ENCODE data around the gene KLF8.

The KLF8 gene

GRCh38 chrX:56233100-56233499 lies 944 bp downstream of the KLF8 start:
- TF ChIP-seq SPI1 (IDR thresholded peaks at IDR 0.05; ENCODE audit: borderline replicate concordance, low read depth) (no peak), CTCF (IDR thresholded peaks at IDR 0.05; ENCODE audit: insufficient read depth, low read length) (no peak), POLR2AphosphoS5 (IDR thresholded peaks at IDR 0.05; ENCODE audit: low read depth) (no peak), GABPA (IDR thresholded peaks at IDR 0.05; ENCODE audit: low read depth) (no peak)
- TF ChIP-seq, protein P1, sequence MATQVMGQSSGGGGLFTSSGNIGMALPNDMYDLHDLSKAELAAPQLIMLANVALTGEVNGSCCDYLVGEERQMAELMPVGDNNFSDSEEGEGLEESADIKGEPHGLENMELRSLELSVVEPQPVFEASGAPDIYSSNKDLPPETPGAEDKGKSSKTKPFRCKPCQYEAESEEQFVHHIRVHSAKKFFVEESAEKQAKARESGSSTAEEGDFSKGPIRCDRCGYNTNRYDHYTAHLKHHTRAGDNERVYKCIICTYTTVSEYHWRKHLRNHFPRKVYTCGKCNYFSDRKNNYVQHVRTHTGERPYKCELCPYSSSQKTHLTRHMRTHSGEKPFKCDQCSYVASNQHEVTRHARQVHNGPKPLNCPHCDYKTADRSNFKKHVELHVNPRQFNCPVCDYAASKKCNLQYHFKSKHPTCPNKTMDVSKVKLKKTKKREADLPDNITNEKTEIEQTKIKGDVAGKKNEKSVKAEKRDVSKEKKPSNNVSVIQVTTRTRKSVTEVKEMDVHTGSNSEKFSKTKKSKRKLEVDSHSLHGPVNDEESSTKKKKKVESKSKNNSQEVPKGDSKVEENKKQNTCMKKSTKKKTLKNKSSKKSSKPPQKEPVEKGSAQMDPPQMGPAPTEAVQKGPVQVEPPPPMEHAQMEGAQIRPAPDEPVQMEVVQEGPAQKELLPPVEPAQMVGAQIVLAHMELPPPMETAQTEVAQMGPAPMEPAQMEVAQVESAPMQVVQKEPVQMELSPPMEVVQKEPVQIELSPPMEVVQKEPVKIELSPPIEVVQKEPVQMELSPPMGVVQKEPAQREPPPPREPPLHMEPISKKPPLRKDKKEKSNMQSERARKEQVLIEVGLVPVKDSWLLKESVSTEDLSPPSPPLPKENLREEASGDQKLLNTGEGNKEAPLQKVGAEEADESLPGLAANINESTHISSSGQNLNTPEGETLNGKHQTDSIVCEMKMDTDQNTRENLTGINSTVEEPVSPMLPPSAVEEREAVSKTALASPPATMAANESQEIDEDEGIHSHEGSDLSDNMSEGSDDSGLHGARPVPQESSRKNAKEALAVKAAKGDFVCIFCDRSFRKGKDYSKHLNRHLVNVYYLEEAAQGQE (IDR thresholded peaks at IDR 0.05; ENCODE audit: insufficient replicate concordance, low read depth), result no peak
- Histone ChIP-seq H3K4me3 (replicated peaks; ENCODE audit: insufficient read depth, low read length) (no peak overlapping the region), H3K27ac (replicated peaks) (no peak overlapping the region), H3K27me3 (ENCODE audit: insufficient read depth, poor library complexity, severe bottlenecking) (peaks cover 2% of the 10 kb centered on the region)
- DNase-seq (ENCODE audit: low read depth in 1 of 2, low spot score in 1 of 2), result no peak

GRCh38 chrX:56233682-56234081 lies 1.5 kb downstream of the KLF8 start:
- H3K4me3 ChIP-seq (replicated peaks; ENCODE audit: insufficient read depth, low read length), result no peak overlapping the region
- peaks cover 2% of the 10 kb centered on the region for H3K27me3 ChIP-seq (ENCODE audit: insufficient read depth, poor library complexity, severe bottlenecking)
- DNase-seq (ENCODE audit: low read depth in 1 of 2, low spot score in 1 of 2), result no peak
- TF ChIP-seq POLR2AphosphoS5 (IDR thresholded peaks at IDR 0.05; ENCODE audit: low read depth) (no peak), CTCF (IDR thresholded peaks at IDR 0.05; ENCODE audit: insufficient read depth, low read length) (no peak), GABPA (IDR thresholded peaks at IDR 0.05; ENCODE audit: low read depth) (no peak), SPI1 (IDR thresholded peaks at IDR 0.05; ENCODE audit: borderline replicate concordance, low read depth) (no peak)
- TF ChIP-seq, protein P1 (IDR thresholded peaks at IDR 0.05; ENCODE audit: insufficient replicate concordance, low read depth), result no peak
- no peak overlapping the region for H3K27ac ChIP-seq (replicated peaks)

DNA sequence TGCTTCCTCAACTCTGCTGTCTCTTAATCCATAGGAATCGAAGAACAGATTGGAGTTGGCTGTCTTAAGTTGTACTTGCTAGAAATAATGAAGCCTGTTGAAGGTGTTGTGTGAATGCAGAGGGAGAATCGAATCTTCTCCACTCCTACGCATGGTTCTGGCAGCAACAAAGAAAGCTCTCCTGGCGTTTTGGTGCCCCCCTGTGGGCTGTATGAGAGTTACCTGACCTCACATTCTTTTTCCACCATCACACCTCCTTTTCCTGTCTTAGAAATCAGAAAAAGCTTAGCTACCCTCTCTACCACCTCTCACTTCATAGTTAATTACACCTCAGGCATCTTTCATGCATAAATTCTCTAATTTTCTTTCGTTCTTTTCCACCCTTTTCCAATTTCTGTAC lies 16.3 kb downstream of the KLF8 start:
- TF ChIP-seq, protein P1 (IDR thresholded peaks at IDR 0.05; ENCODE audit: insufficient replicate concordance, low read depth), result no peak
- TF ChIP-seq POLR2AphosphoS5 (IDR thresholded peaks at IDR 0.05; ENCODE audit: low read depth), result no peak
- no peak for TF ChIP-seq CTCF (IDR thresholded peaks at IDR 0.05; ENCODE audit: insufficient read depth, low read length)
- TF ChIP-seq GABPA (IDR thresholded peaks at IDR 0.05; ENCODE audit: low read depth), result no peak
- no peak for TF ChIP-seq SPI1 (IDR thresholded peaks at IDR 0.05; ENCODE audit: borderline replicate concordance, low read depth)
- DNase-seq (ENCODE audit: low read depth in 1 of 2, low spot score in 1 of 2), result peak in 1 of 2 experiments; percentile 35
- Histone ChIP-seq H3K27me3 (ENCODE audit: insufficient read depth, poor library complexity, severe bottlenecking) (no peaks in the 10 kb centered on the region), H3K27ac (replicated peaks) (no peak overlapping the region), H3K4me3 (replicated peaks; ENCODE audit: insufficient read depth, low read length) (no peak overlapping the region)

Measured in HL-60 (cell line).